OCI-LY3 (cell line): ENCODE measurements around the gene CDKN2C.

Experiments used
- H2AFZ ChIP-seq: fragments of 200-600, 300-600 bp; shearing (Covaris generic); 2 replicates; pipeline ENCODE4 v1.6.0; 2014; ENCODE audit warnings: antibody characterized with exemption, low read depth, low read length
- H3K27ac ChIP-seq: fragments of 200-600, 300-600 bp; sonication (generic); 2 replicates; pipeline ENCODE4 v1.5.1; 2014; ENCODE audit warnings: mild to moderate bottlenecking, low read length, moderate library complexity, mixed read lengths
- H3K27me3 ChIP-seq: fragments of 200-600, 300-600 bp; sonication (generic); 2 replicates; pipeline ENCODE4 v1.6.1; 2014; ENCODE audit warnings: low read depth, low read length, mixed read lengths
- H3K36me3 ChIP-seq: fragments of 200-600, 300-600 bp; sonication (generic); replicated peaks from 2 replicates; pipeline ENCODE3; 2014; ENCODE audit warnings: low read depth, low read length, mixed read lengths
- H3K4me1 ChIP-seq: fragments of 300-600, 200-600 bp; sonication (generic); 2 replicates; pipeline ENCODE4 v1.6.1; 2014; ENCODE audit warnings: low read length, mixed read lengths
- H3K4me2 ChIP-seq: fragments of 200-600, 300-600 bp; sonication (generic); 2 replicates; pipeline ENCODE4 v1.6.1; 2014; ENCODE audit warnings: low read length, mixed read lengths
- H3K4me3 ChIP-seq: fragments of 300-600, 200-600 bp; sonication (generic); 2 replicates; pipeline ENCODE4 v1.5.1; 2014; ENCODE audit warnings: antibody characterized with exemption, mild to moderate bottlenecking, low read length, moderate library complexity
- H3K79me2 ChIP-seq: fragments of 300-600, 200-600 bp; shearing (Covaris generic); 2 replicates; pipeline ENCODE4 v1.6.1; 2014; ENCODE audit warnings: mild to moderate bottlenecking, low read length, mixed read lengths
- H3K9ac ChIP-seq: fragments of 300-600, 200-600 bp; shearing (Covaris generic); 2 replicates; pipeline ENCODE4 v1.6.0; 2014; ENCODE audit warnings: mild to moderate bottlenecking, low read length, moderate library complexity
- H3K9me3 ChIP-seq: fragments of 200-600, 300-600 bp; shearing (Covaris generic); 2 replicates; pipeline ENCODE4 v1.6.1; 2014; ENCODE audit warnings: low read length, mixed read lengths; ENCODE audit not compliant: insufficient read depth
- H4K20me1 ChIP-seq: fragments of 200-600, 300-600 bp; sonication (generic); 2 replicates; pipeline ENCODE4 v1.6.1; 2016; ENCODE audit warnings: low read length, mixed read lengths; ENCODE audit not compliant: insufficient read depth
- CTCF ChIP-seq: fragments of 200-600, 300-600 bp; sonication (generic); IDR thresholded peaks from 2 replicates; pipeline ENCODE4 v1.5.1; 2014; ENCODE audit warnings: antibody characterized with exemption, low read length, low read depth
- EZH2phosphoT487 ChIP-seq: fragments of 200-600 bp; shearing (Covaris generic); IDR thresholded peaks from 2 replicates; pipeline ENCODE4 v1.6.1; 2018; ENCODE audit warnings: antibody characterized with exemption, mixed run types, low read depth

CDKN2C gene

GRCh38 chr1:50978852-50979781 lies 9.1 kb downstream of the CDKN2C start:
- peak overlapping the region; percentile 96 for H3K4me3 ChIP-seq
- H3K4me1 ChIP-seq: peaks cover 18% of the 10 kb centered on the region
- H4K20me1 ChIP-seq: no peaks in the 10 kb centered on the region; the same call in 1 of the 2 replicates
- TF ChIP-seq EZH2phosphoT487 (no peak), CTCF (no peak)
- no peaks in the 10 kb centered on the region for H3K9me3 ChIP-seq
- H3K27ac ChIP-seq: no peak overlapping the region
- peaks cover 64% of the 10 kb centered on the region for H3K27me3 ChIP-seq
- H3K36me3 ChIP-seq: no peaks in the 10 kb centered on the region
- peak overlapping the region; percentile 98 for H3K4me2 ChIP-seq
- no peak overlapping the region; the same call in 1 of the 2 replicates for H3K9ac ChIP-seq
- H3K79me2 ChIP-seq: no peaks in the 10 kb centered on the region
- H2AFZ ChIP-seq: 0 out of 2 replicates have a peak overlapping the region, but pooled peaks have one; percentile 66

- no peak overlapping the region for H3K4me3 ChIP-seq
- H3K9me3 ChIP-seq: no peaks in the 10 kb centered on the region
- peaks cover 18% of the 10 kb centered on the region for H3K4me1 ChIP-seq
- no peak overlapping the region for H3K9ac ChIP-seq
- TF ChIP-seq CTCF (no peak), EZH2phosphoT487 (no peak)
- no peak overlapping the region for H2AFZ ChIP-seq
- H4K20me1 ChIP-seq: no peaks in the 10 kb centered on the region; the same call in 1 of the 2 replicates
- H3K36me3 ChIP-seq: no peaks in the 10 kb centered on the region
- no peak overlapping the region for H3K27ac ChIP-seq
- H3K79me2 ChIP-seq: no peaks in the 10 kb centered on the region
- peaks cover 55% of the 10 kb centered on the region for H3K27me3 ChIP-seq
- H3K4me2 ChIP-seq: no peak overlapping the region
Observed at GRCh38 chr1:50979937-50980336, 9.9 kb downstream of the CDKN2C start.

GRCh38 chr1:50980505-50980904 lies 10.5 kb downstream of the CDKN2C start:
- Histone ChIP-seq H3K9ac (no peak overlapping the region), H3K36me3 (no peaks in the 10 kb centered on the region), H3K9me3 (no peaks in the 10 kb centered on the region), H3K27me3 (peaks cover 52% of the 10 kb centered on the region), H3K27ac (no peak overlapping the region), H2AFZ (no peak overlapping the region), H3K4me3 (no peak overlapping the region), H3K79me2 (no peaks in the 10 kb centered on the region), H4K20me1 (no peaks in the 10 kb centered on the region; the same call in 1 of the 2 replicates), H3K4me2 (no peak overlapping the region), H3K4me1 (peaks cover 18% of the 10 kb centered on the region)
- TF ChIP-seq CTCF (no peak), EZH2phosphoT487 (no peak)

GRCh38 chr1:50981741-50982140 lies 11.7 kb downstream of the CDKN2C start:
- no peaks in the 10 kb centered on the region for H3K9me3 ChIP-seq
- no peak overlapping the region for H2AFZ ChIP-seq
- H4K20me1 ChIP-seq: no peaks in the 10 kb centered on the region
- peaks cover 7% of the 10 kb centered on the region for H3K4me1 ChIP-seq
- no peaks in the 10 kb centered on the region for H3K79me2 ChIP-seq
- H3K4me2 ChIP-seq: no peak overlapping the region
- H3K9ac ChIP-seq: no peak overlapping the region
- peaks cover 45% of the 10 kb centered on the region for H3K27me3 ChIP-seq
- TF ChIP-seq CTCF (no peak), EZH2phosphoT487 (no peak)
- H3K36me3 ChIP-seq: no peaks in the 10 kb centered on the region
- H3K4me3 ChIP-seq: no peak overlapping the region
- H3K27ac ChIP-seq: no peak overlapping the region
